SK-N-SH (cell line): ENCODE results near the gene TMEM163. TPM values are rescaled to one million over a fixed set of nuclear protein-coding genes. Genes with fewer than 3 reads are reported as not detected.

ENCODE experiments used
- CTCF ChIA-PET: fragments of 300-600, 350-600 bp; formaldehyde crosslinking; extraction: SDS; loops from one replicate; lab custom pipeline; 2021; lab: Yijun Ruan, JAX
- POLR2A ChIA-PET: fragments of 350-600 bp; sonication (Branson Sonifier 250); formaldehyde crosslinking; extraction: SDS; loops from one replicate; lab custom pipeline; 2020; ENCODE audit warnings: antibody characterized with exemption, inconsistent platforms; lab: Yijun Ruan, JAX
- DNase-seq: peaks from one replicate; pipeline ENCODE4 v3.0.0; 2012
- H2AFZ ChIP-seq: fragments of 200-600 bp; sonication (generic); 2 replicates; pipeline ENCODE4 v1.8.1; 2016; ENCODE audit warnings: antibody characterized with exemption, mild to moderate bottlenecking, low read depth
- H3F3A ChIP-seq: fragments of 200-600 bp; sonication (generic); replicated peaks from 2 replicates; pipeline ENCODE3; 2016; ENCODE audit warnings: antibody characterized with exemption, mild to moderate bottlenecking; ENCODE audit not compliant: insufficient read depth
- H3K27ac ChIP-seq, 2 experiments: fragments of 200-500 bp in 1 of 2; fragments of 200-600 bp in 1 of 2; sonication (Bioruptor generic) in 1 of 2; sonication (generic), shearing (Covaris generic) in 1 of 2; 2 replicates each; pipeline versions ENCODE4 v1.5.1 to v1.6.1; 2014 to 2016; ENCODE audit warnings: low read depth in 2 of 2, inconsistent platforms in 1 of 2, low read length in 1 of 2, mild to moderate bottlenecking in 1 of 2, mixed read lengths in 1 of 2
- H3K27me3 ChIP-seq: fragments of 200-600 bp; sonication (generic), shearing (Covaris generic); 2 replicates; pipeline ENCODE4 v1.6.1; 2016; ENCODE audit warnings: mixed run types; ENCODE audit not compliant: insufficient read depth
- H3K36me3 ChIP-seq, 2 experiments: fragments of 200-500 bp in 1 of 2; fragments of 200-600 bp in 1 of 2; sonication (Bioruptor generic) in 1 of 2; sonication (generic) in 1 of 2; replicated peaks in 1 of 2; 2 replicates each; pipeline versions ENCODE3 to v1.5.1; 2014 to 2016; ENCODE audit warnings: low read length in 1 of 2, mild to moderate bottlenecking in 1 of 2; ENCODE audit not compliant: insufficient read depth in 2 of 2, control insufficient read depth in 1 of 2
- H3K4me1 ChIP-seq, 2 experiments: fragments of 200-500 bp in 1 of 2; fragments of 200-600 bp in 1 of 2; sonication (Bioruptor generic) in 1 of 2; sonication (generic), shearing (Covaris generic) in 1 of 2; 2 replicates each; pipeline versions ENCODE4 v1.5.1 to v1.6.1; 2014 to 2016; ENCODE audit warnings: low read depth in 1 of 2, low read length in 1 of 2, mixed run types in 1 of 2; ENCODE audit not compliant: insufficient read depth in 2 of 2, control insufficient read depth in 1 of 2
- H3K4me2 ChIP-seq: fragments of 200-600 bp; sonication (generic), shearing (Covaris generic); 2 replicates; pipeline ENCODE4 v1.6.1; 2017; ENCODE audit warnings: mixed run types
- H3K4me3 ChIP-seq, 2 experiments: fragments of 200-500 bp in 1 of 2; fragments of 200-600 bp in 1 of 2; sonication (Bioruptor generic) in 1 of 2; sonication (generic), shearing (Covaris generic) in 1 of 2; 2 replicates each; pipeline versions ENCODE4 v1.5.1 to v1.8.1; 2014 to 2016; ENCODE audit warnings: low read depth in 2 of 2, inconsistent platforms in 1 of 2, low read length in 1 of 2, mild to moderate bottlenecking in 1 of 2, mixed read lengths in 1 of 2, moderate library complexity in 1 of 2
- H3K79me2 ChIP-seq: fragments of 200-600 bp; sonication (generic); 2 replicates; pipeline ENCODE4 v1.8.1; 2017; ENCODE audit warnings: mild to moderate bottlenecking; ENCODE audit not compliant: insufficient read depth
- H3K9ac ChIP-seq: fragments of 200-600 bp; sonication (generic); 2 replicates; pipeline ENCODE4 v1.6.1; 2017; ENCODE audit warnings: mixed run types
- H3K9me2 ChIP-seq: fragments of 200-600 bp; sonication (generic); 2 replicates; pipeline ENCODE4 v1.6.1; 2017; ENCODE audit warnings: mixed run types
- H3K9me3 ChIP-seq: fragments of 200-600 bp; sonication (generic); 2 replicates; pipeline ENCODE4 v1.6.1; 2017; ENCODE audit warnings: mixed run types, mild to moderate bottlenecking, moderate library complexity
- H4K20me1 ChIP-seq: fragments of 200-600 bp; sonication (generic); 2 replicates; pipeline ENCODE4 v1.6.1; 2017; ENCODE audit warnings: mild to moderate bottlenecking, mixed run types; ENCODE audit not compliant: insufficient read depth
- CHD2 ChIP-seq: fragments of 150-350 bp; IDR thresholded peaks from 2 replicates; pipeline ENCODE4 v1.6.1; 2018; ENCODE audit warnings: low read length; ENCODE audit not compliant: partially characterized antibody
- EP300 ChIP-seq, 2 experiments: IDR thresholded peaks; 2 replicates each; pipeline versions ENCODE4 v1.4.0 to v1.6.1; 2012; ENCODE audit warnings: borderline replicate concordance in 1 of 2, low read depth in 1 of 2, low read length in 1 of 2
- FOSL2 ChIP-seq: IDR thresholded peaks from 2 replicates; pipeline ENCODE4 v1.4.0; 2012; ENCODE audit warnings: low read depth, mild to moderate bottlenecking, moderate library complexity, borderline replicate concordance
- GATA2 ChIP-seq: sonication (generic); formaldehyde crosslinking; IDR thresholded peaks from 2 replicates; pipeline ENCODE4 v1.5.0; 2020; ENCODE audit warnings: mild to moderate bottlenecking, missing genetic modification reagents
- MEF2A ChIP-seq: IDR thresholded peaks from 2 replicates; pipeline ENCODE4 v1.4.0; 2012; ENCODE audit warnings: low read depth, borderline replicate concordance
- MXI1 ChIP-seq: IDR thresholded peaks from 2 replicates; pipeline ENCODE4 v1.6.1; 2012; ENCODE audit warnings: mild to moderate bottlenecking, low read depth, low read length, improper control_type of control experiment
- POLR2AphosphoS5 ChIP-seq: IDR thresholded peaks from 2 replicates; pipeline ENCODE4 v1.6.1; 2012; ENCODE audit warnings: low read depth, low read length
- RCOR1 ChIP-seq: fragments of 150-350 bp; IDR thresholded peaks from 2 replicates; pipeline ENCODE4 v1.6.1; 2017; ENCODE audit warnings: antibody characterized with exemption, low read length
- SIN3A ChIP-seq: IDR thresholded peaks from 2 replicates; pipeline ENCODE4 v1.6.1; 2012; ENCODE audit warnings: low read depth, mild to moderate bottlenecking, low read length, moderate library complexity, borderline replicate concordance
- TAF1 ChIP-seq: IDR thresholded peaks from 2 replicates; pipeline ENCODE4 v1.6.1; 2012; ENCODE audit warnings: low read depth, mild to moderate bottlenecking, low read length, moderate library complexity, borderline replicate concordance
- TCF12 ChIP-seq: IDR thresholded peaks from 2 replicates; pipeline ENCODE4 v1.4.0; 2012
- TEAD4 ChIP-seq: IDR thresholded peaks from 2 replicates; pipeline ENCODE4 v1.4.0; 2012; ENCODE audit warnings: mild to moderate bottlenecking, borderline replicate concordance; ENCODE audit not compliant: insufficient read depth
- WGBS: methylation state at CpG from one replicate; pipeline ENCODE4 v1.1.6; 2017; ENCODE audit warnings: low lambda C conversion rate; 5-methylcytosine and 5-hydroxymethylcytosine counted together
- polyA plus RNA-seq, 3 experiments: library from polyadenylated mRNA; depleted of rRNA; stranded (reverse); fragments of >200 nt; gene quantifications; 2 replicates each; pipeline ENCODE4 v1.2.3, GENCODE V29; 2012
- TF ChIP-seq, protein P1 (sequence below): fragments of 150-350 bp; IDR thresholded peaks from 2 replicates; pipeline ENCODE4 v1.6.1; 2017; ENCODE audit warnings: antibody characterized with exemption, low read length, low read depth, borderline replicate concordance
- TF ChIP-seq, protein P2 (sequence below): fragments of 150-350 bp; IDR thresholded peaks from 2 replicates; pipeline ENCODE4 v1.6.1; 2016; ENCODE audit warnings: mild to moderate bottlenecking, low read depth, low read length
- TF ChIP-seq, protein P3 (sequence below): IDR thresholded peaks from 2 replicates; pipeline ENCODE4; 2012
- TF ChIP-seq, protein P4 (sequence below): IDR thresholded peaks from 2 replicates; pipeline ENCODE4 v1.4.0; 2012; ENCODE audit warnings: low read depth, borderline replicate concordance

TMEM163 gene
- polyA plus RNA-seq, 1 of the 3 experiments (the other 2 are of a cell fraction), result not detected

DNA sequence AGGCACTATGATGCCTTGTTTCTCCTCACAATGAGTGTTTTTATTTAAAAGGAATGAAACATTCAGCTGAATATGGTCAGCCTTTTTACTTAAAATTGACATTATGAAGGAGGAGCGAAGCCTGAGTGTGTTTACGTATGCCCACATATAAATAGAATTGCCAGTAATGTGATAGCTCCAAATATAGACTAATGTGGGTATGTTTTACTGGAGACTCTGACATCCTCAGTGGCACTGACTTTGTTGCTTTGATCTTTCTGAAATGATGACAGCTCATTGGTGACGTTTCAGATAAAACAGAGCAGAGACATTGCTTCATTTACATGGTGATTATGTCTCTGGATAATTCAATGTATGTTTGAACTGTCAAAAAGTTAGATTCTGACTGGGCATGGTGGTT is 297.9 kb downstream of the TMEM163 start:
- CTCF ChIA-PET, result interaction anchor here (1.1 to 4.2 kb wide), 5 partner anchors 9 to 302 kb away, joined by 3 to 21 read pairs (median 4); no protein-coding TSS in a partner anchor
- H3K4me2 ChIP-seq, result no peak overlapping the region
- 99% methylated on average over 3 of the region's 3 CpGs for WGBS

GRCh38 chr2:134420259-134420658 is 298.5 kb downstream of the TMEM163 start:
- Histone ChIP-seq H3K27ac (no peak overlapping the region), H3K4me3 (no peak overlapping the region), H3K9me2 (no peaks in the 10 kb centered on the region), H3K9ac (no peak overlapping the region), H3K27me3 (no peaks in the 10 kb centered on the region), H3K9me3 (no peaks in the 10 kb centered on the region), H3K79me2 (no peaks in the 10 kb centered on the region), H3K4me2 (no peak overlapping the region), H3K4me1 (peaks cover 0 to 3% of the 10 kb centered on the region in 2 experiments; a peak in 1 of 4 replicates), H4K20me1 (no peaks in the 10 kb centered on the region), H3F3A (peaks cover 6% of the 10 kb centered on the region), H2AFZ (no peak overlapping the region), H3K36me3 (peaks cover 0 to 4% of the 10 kb centered on the region in 2 experiments)
- ChIA-PET CTCF (interaction anchor here (1.1 to 4.2 kb wide), 5 partner anchors 8 to 302 kb away, joined by 3 to 21 read pairs (median 4); no protein-coding TSS in a partner anchor), POLR2A (no interaction called here)
- no peak for DNase-seq
- 96% methylated on average over 7 of the region's 7 CpGs for WGBS
- no peak for TF ChIP-seq FOSL2
- TF ChIP-seq TEAD4, result no peak
- no peak for TF ChIP-seq SIN3A
- no peak for TF ChIP-seq GATA2 (CRISPR knock-in tag)

More for the DNA sequence above, 297.9 kb downstream of the TMEM163 start:
- Histone ChIP-seq H3K79me2 (no peaks in the 10 kb centered on the region), H3K27me3 (no peaks in the 10 kb centered on the region), H4K20me1 (no peaks in the 10 kb centered on the region), H3K9ac (no peak overlapping the region), H3F3A (peaks cover 6% of the 10 kb centered on the region), H3K27ac (no peak overlapping the region), H3K9me3 (no peaks in the 10 kb centered on the region), H2AFZ (no peak overlapping the region), H3K4me3 (no peak overlapping the region), H3K9me2 (no peaks in the 10 kb centered on the region), H3K4me1 (peaks cover 0 to 3% of the 10 kb centered on the region in 2 experiments; a peak in 1 of 4 replicates), H3K36me3 (peaks cover 0 to 4% of the 10 kb centered on the region in 2 experiments)
- no peak for DNase-seq
- no peak for TF ChIP-seq EP300 (IDR thresholded peaks at IDR 0.05; ENCODE audit: borderline replicate concordance in 1 of 2, low read depth in 1 of 2, low read length in 1 of 2)
- no peak for TF ChIP-seq POLR2AphosphoS5
- TF ChIP-seq MXI1, result no peak
- no peak for TF ChIP-seq TAF1
- POLR2A ChIA-PET, result no interaction called here

DNA sequence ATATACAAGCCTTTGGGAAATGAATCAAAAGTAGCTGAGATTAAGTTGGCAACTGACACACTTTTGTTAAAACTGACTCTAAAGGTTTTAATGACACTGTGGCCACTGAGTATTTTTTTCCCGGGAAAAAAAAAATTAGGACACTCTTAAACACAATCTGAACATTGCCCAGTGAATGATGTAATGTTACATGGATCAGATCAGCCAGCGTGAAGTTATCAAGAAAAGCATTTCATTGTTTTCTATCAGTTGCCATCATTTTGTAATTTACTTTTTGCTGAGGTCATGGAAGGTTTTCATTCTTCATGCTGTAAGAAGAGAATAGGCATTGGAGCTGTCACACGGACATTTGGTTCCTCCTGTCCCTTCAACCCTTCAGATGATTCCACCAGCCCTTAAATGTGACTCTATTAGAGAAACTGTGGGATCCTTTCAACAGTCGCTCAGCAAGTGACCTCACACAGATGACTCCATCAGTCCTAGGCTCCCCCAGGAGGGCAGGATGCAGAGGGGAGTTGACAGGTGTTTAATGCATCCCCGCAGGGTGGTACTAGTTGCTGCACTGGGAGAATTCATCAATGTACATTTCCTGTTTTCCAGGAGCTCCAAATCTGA is 300.7 kb downstream of the TMEM163 start:
- no peak for DNase-seq
- Histone ChIP-seq H3F3A (no peaks in the 10 kb centered on the region), H3K9ac (no peak overlapping the region), H3K4me1 (peaks cover 0 to 3% of the 10 kb centered on the region in 2 experiments; a peak in 1 of 4 replicates), H4K20me1 (no peaks in the 10 kb centered on the region), H3K27me3 (no peaks in the 10 kb centered on the region), H3K27ac (no peak overlapping the region), H3K9me2 (no peaks in the 10 kb centered on the region), H3K9me3 (no peaks in the 10 kb centered on the region), H3K79me2 (no peaks in the 10 kb centered on the region), H3K4me2 (no peak overlapping the region), H2AFZ (no peak overlapping the region), H3K4me3 (no peak overlapping the region), H3K36me3 (peaks cover 0 to 4% of the 10 kb centered on the region in 2 experiments)
- CTCF ChIA-PET, result interaction anchor here (0.8 to 4.2 kb wide), 7 partner anchors 33 to 533 kb away, joined by 3 to 21 read pairs (median 4); no protein-coding TSS in a partner anchor
- POLR2A ChIA-PET, result no interaction called here
- WGBS, result 91% methylated on average over 5 of the region's 5 CpGs
- TF ChIP-seq MEF2A (no peak), EP300 (IDR thresholded peaks at IDR 0.05; ENCODE audit: borderline replicate concordance in 1 of 2, low read depth in 1 of 2, low read length in 1 of 2) (no peak), TAF1 (no peak), FOSL2 (no peak), RCOR1 (no peak), TCF12 (no peak), CHD2 (no peak)
- TF ChIP-seq, protein P1, sequence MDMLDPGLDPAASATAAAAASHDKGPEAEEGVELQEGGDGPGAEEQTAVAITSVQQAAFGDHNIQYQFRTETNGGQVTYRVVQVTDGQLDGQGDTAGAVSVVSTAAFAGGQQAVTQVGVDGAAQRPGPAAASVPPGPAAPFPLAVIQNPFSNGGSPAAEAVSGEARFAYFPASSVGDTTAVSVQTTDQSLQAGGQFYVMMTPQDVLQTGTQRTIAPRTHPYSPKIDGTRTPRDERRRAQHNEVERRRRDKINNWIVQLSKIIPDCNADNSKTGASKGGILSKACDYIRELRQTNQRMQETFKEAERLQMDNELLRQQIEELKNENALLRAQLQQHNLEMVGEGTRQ, result no peak
- TF ChIP-seq, protein P2, sequence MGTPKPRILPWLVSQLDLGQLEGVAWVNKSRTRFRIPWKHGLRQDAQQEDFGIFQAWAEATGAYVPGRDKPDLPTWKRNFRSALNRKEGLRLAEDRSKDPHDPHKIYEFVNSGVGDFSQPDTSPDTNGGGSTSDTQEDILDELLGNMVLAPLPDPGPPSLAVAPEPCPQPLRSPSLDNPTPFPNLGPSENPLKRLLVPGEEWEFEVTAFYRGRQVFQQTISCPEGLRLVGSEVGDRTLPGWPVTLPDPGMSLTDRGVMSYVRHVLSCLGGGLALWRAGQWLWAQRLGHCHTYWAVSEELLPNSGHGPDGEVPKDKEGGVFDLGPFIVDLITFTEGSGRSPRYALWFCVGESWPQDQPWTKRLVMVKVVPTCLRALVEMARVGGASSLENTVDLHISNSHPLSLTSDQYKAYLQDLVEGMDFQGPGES, result no peak
- TF ChIP-seq, protein P3, sequence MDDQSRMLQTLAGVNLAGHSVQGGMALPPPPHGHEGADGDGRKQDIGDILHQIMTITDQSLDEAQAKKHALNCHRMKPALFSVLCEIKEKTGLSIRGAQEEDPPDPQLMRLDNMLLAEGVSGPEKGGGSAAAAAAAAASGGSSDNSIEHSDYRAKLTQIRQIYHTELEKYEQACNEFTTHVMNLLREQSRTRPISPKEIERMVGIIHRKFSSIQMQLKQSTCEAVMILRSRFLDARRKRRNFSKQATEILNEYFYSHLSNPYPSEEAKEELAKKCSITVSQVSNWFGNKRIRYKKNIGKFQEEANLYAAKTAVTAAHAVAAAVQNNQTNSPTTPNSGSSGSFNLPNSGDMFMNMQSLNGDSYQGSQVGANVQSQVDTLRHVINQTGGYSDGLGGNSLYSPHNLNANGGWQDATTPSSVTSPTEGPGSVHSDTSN, result no peak
- TF ChIP-seq, protein P4, sequence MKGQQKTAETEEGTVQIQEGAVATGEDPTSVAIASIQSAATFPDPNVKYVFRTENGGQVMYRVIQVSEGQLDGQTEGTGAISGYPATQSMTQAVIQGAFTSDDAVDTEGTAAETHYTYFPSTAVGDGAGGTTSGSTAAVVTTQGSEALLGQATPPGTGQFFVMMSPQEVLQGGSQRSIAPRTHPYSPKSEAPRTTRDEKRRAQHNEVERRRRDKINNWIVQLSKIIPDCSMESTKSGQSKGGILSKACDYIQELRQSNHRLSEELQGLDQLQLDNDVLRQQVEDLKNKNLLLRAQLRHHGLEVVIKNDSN, result no peak
